LNCAP (cell line): ENCODE measurements around the gene DNAI2.

Source experiments
- TF ChIP-seq, protein P1 (sequence below): fragments of 450-650 bp; IDR thresholded peaks from 2 replicates; pipeline ENCODE4 v1.5.1; 2017; ENCODE audit warnings: mild to moderate bottlenecking

DNAI2 gene

DNA sequence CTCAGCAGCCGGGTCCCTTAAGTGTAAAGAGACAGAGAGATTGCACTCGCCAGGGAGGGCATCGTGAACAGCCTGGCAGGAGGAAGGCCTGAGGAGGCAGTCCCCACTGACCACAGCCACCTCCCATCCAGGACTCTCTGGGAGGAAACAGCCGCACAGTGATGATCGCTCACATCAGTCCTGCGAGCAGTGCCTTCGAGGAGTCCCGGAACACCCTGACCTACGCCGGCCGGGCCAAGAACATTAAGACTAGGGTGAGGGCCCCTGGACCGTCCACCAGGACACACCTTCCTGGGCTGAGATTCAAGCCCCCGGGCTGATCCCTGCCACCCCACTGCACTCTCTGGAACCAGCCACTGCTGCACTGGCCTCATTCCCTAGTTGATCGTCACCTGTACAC lies 73.6 kb downstream of the DNAI2 start:
- TF ChIP-seq, protein P1, sequence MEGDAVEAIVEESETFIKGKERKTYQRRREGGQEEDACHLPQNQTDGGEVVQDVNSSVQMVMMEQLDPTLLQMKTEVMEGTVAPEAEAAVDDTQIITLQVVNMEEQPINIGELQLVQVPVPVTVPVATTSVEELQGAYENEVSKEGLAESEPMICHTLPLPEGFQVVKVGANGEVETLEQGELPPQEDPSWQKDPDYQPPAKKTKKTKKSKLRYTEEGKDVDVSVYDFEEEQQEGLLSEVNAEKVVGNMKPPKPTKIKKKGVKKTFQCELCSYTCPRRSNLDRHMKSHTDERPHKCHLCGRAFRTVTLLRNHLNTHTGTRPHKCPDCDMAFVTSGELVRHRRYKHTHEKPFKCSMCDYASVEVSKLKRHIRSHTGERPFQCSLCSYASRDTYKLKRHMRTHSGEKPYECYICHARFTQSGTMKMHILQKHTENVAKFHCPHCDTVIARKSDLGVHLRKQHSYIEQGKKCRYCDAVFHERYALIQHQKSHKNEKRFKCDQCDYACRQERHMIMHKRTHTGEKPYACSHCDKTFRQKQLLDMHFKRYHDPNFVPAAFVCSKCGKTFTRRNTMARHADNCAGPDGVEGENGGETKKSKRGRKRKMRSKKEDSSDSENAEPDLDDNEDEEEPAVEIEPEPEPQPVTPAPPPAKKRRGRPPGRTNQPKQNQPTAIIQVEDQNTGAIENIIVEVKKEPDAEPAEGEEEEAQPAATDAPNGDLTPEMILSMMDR = no peak

DNA sequence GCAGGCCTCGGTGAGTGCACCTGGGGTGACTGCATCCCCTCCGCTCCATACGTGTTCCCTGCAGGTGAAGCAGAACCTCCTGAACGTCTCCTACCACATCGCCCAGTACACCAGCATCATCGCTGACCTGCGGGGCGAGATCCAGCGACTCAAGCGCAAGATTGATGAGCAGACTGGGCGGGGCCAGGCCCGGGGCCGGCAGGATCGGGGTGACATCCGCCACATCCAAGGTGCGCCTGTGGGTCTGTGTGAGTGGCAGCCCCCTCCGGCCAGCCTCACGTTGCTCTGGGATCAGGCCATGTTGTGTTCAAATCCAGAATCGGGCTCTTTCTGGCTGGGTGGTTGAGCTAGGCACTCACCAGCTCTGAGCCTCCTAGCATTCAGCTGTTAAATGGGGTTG lies 75.1 kb downstream of the DNAI2 start:
- TF ChIP-seq, protein P1 = no peak

DNA sequence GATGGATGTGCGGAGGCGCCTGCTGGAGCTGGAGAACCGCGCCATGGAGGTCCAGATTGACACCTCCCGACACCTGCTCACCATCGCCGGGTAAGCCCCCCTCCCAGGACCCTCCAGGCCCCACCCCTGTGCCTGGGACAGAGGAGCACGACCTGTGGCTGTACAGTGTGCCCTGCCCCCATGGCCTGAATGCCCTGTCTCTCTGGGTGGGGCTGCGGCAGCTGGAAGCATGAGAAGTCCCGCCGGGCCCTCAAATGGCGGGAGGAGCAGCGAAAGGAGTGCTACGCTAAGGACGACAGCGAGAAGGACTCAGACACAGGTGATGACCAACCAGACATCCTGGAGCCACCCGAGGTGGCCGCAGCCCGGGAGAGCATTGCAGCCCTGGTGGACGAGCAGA lies 76.5 kb downstream of the DNAI2 start:
- TF ChIP-seq, protein P1 = no peak

- TF ChIP-seq, protein P1 = no peak
These were observed 77.6 kb downstream of the DNAI2 start for GRCh38 chr17:74351552-74352210.

- TF ChIP-seq, protein P1 = no peak
These were observed 79.5 kb downstream of the DNAI2 start for GRCh38 chr17:74353446-74354060.

- TF ChIP-seq, protein P1 = peak; percentile 73
These were observed 80.1 kb downstream of the DNAI2 start for GRCh38 chr17:74354123-74354522.

GRCh38 chr17:74354561-74354960 lies 80.5 kb downstream of the DNAI2 start:
- TF ChIP-seq, protein P1 = no peak
